Heart left ventricle (tissue), 13 donors: ENCODE results near the gene DBX1.

Experiments
- CTCF ChIP-seq, 12 donors: fragments of 200-600 bp; sonication (generic) in 4 of 12; IDR thresholded peaks; one replicate each; pipeline versions ENCODE4 v1.5.0 to v1.8.0; 2018 to 2022; ENCODE audit warnings: antibody characterized with exemption in 12 of 12, mild to moderate bottlenecking in 5 of 12
- POLR2A ChIP-seq, 2 donors: fragments of 450-650 bp; IDR thresholded peaks; one replicate each; pipeline ENCODE4 v1.6.1; 2017; ENCODE audit warnings: antibody characterized with exemption in 2 of 2, mild to moderate bottlenecking in 2 of 2, moderate library complexity in 2 of 2
- donor health status: ischemic (EF 13 %, LVEDD 7.1; RV severe dilation, severe dysfunction).
- donor health status: DM: no; HTN: yes; CAD: no.
- donor health status: DM: no; HTN: no; CAD: no.
- donor health status: ischemic (EF 25% LVEDD 6.9; RV normal size, moderate dysfunction).
- donor health status: ischemic (EF 25% LVEDD 5.7; RV mildly dilated, moderate dysfunction).
- donor health status: ischemic (EF 35%, LVEDD 5.7; RV mildly dilated, moderate dysfunction).
- donor health status: nonischemic (EF 11% LVEDD 7.7; RV severe dilation, severe dysfunction).
- donor health status: DM: yes; HTN: yes; CAD: no.
- donor health status: PGD.
- donor health status: ischemic (EF 29% LVEDD 5.4; RV normal size, mild dysfunction).
- donor health status: nonischemic (EF 23%, LVEDD 6.1; RV moderate dilation, normal function).

DNA sequence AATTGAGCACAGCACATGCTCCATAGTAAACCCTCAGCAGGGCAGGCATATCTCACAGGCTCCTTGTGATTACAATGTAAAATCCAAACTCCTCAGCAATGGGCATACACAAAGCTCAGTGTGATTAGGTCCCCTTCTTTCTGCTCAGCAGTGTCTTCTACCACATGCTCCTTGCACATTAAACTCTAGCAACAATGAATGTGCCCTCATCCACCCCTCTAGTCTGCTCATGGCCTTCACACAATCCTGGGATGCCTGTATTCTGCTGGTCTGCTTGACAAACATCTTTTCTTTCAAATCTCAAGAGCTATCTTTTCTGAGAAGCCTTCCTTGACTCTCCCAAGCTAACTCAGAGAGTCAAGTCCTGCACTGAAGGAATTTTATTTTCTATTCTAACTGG, 32.4 kb upstream of the DBX1 start:
- TF ChIP-seq CTCF (IDR thresholded peaks at IDR 0.05), result no peak
- TF ChIP-seq POLR2A (IDR thresholded peaks at IDR 0.05), result no peak
